ENCODE measurements around the gene DUSP23. TPM values are rescaled to one million over a fixed set of nuclear protein-coding genes. Genes with fewer than 3 reads are reported as not detected.

DUSP23 gene
- total RNA-seq, 1 donor from 2014 or later: 24.0 TPM

GRCh38 chr1:159828581-159829272 lies 48.0 kb downstream of the DUSP23 start:
- TF ChIP-seq CTCF (conservative IDR thresholded peaks at IDR 0.05): no peak
- no peak overlapping the region for H3K27ac Mint-ChIP-seq
- H3K4me3 Mint-ChIP-seq: no peak overlapping the region
- H3K9me3 Mint-ChIP-seq: no peaks in the 10 kb centered on the region
- DNase-seq (ENCODE audit: extremely low spot score, unreplicated experiment): no peak
- H3K36me3 Mint-ChIP-seq: no peaks in the 10 kb centered on the region
- peaks cover 41% of the 10 kb centered on the region for H3K27me3 Mint-ChIP-seq
- H3K4me1 Mint-ChIP-seq (ENCODE audit: unreplicated experiment): peaks cover 4% of the 10 kb centered on the region

GRCh38 chr1:159829273-159829634 lies 48.5 kb downstream of the DUSP23 start:
- DNase-seq (ENCODE audit: extremely low spot score, unreplicated experiment): no peak

GRCh38 chr1:159829822-159830465 lies 49.2 kb downstream of the DUSP23 start:
- no peak for DNase-seq (ENCODE audit: extremely low spot score, unreplicated experiment)
- Mint-ChIP-seq H3K36me3 (no peaks in the 10 kb centered on the region), H3K4me3 (no peak overlapping the region), H3K4me1 (ENCODE audit: unreplicated experiment) (peaks cover 4% of the 10 kb centered on the region), H3K9me3 (no peaks in the 10 kb centered on the region), H3K27ac (no peak overlapping the region), H3K27me3 (peaks cover 31% of the 10 kb centered on the region)
- no peak for TF ChIP-seq CTCF (conservative IDR thresholded peaks at IDR 0.05)

More at GRCh38 chr1:159829273-159829634, 48.5 kb downstream of the DUSP23 start:
- Mint-ChIP-seq H3K36me3 (no peaks in the 10 kb centered on the region), H3K27ac (no peak overlapping the region), H3K4me3 (no peak overlapping the region), H3K9me3 (no peaks in the 10 kb centered on the region), H3K4me1 (ENCODE audit: unreplicated experiment) (peaks cover 4% of the 10 kb centered on the region), H3K27me3 (peaks cover 38% of the 10 kb centered on the region)
- peak; percentile 59 for TF ChIP-seq CTCF (conservative IDR thresholded peaks at IDR 0.05)

GRCh38 chr1:159830722-159831121 lies 50.0 kb downstream of the DUSP23 start:
- DNase-seq (ENCODE audit: extremely low spot score, unreplicated experiment): no peak
- Mint-ChIP-seq H3K9me3 (no peaks in the 10 kb centered on the region), H3K27me3 (peaks cover 28% of the 10 kb centered on the region), H3K27ac (no peak overlapping the region), H3K4me3 (no peak overlapping the region), H3K4me1 (ENCODE audit: unreplicated experiment) (peaks cover 4% of the 10 kb centered on the region), H3K36me3 (no peaks in the 10 kb centered on the region)
- no peak for TF ChIP-seq CTCF (conservative IDR thresholded peaks at IDR 0.05)

GRCh38 chr1:159831412-159832141 lies 50.8 kb downstream of the DUSP23 start:
- no peak for TF ChIP-seq CTCF (conservative IDR thresholded peaks at IDR 0.05)
- no peak for DNase-seq (ENCODE audit: extremely low spot score, unreplicated experiment)
- peaks cover 4% of the 10 kb centered on the region for H3K4me1 Mint-ChIP-seq (ENCODE audit: unreplicated experiment)
- no peak overlapping the region for H3K27ac Mint-ChIP-seq
- H3K4me3 Mint-ChIP-seq: no peak overlapping the region
- H3K9me3 Mint-ChIP-seq: no peaks in the 10 kb centered on the region
- H3K36me3 Mint-ChIP-seq: no peaks in the 10 kb centered on the region
- peaks cover 24% of the 10 kb centered on the region for H3K27me3 Mint-ChIP-seq

Other genes starting within 250 kb of the DUSP23 start
- not detected in 2 replicates for gene OR10J5, start 245.0 kb upstream of the DUSP23 start, total RNA-seq (ENCODE audit: low replicate concordance)
- gene APCS, start 193.1 kb upstream of the DUSP23 start, total RNA-seq (ENCODE audit: low replicate concordance): 0.40 TPM in 1 of 2 replicates, not detected in the other
- gene CRP, start 66.4 kb upstream of the DUSP23 start, total RNA-seq (ENCODE audit: low replicate concordance): 0.52 TPM in 1 of 2 replicates, not detected in the other
- gene FCRL6, start 21.4 kb downstream of the DUSP23 start, total RNA-seq (ENCODE audit: low replicate concordance): not detected in 2 replicates
- gene SLAMF8, start 45.9 kb downstream of the DUSP23 start, total RNA-seq (ENCODE audit: low replicate concordance): not detected in 2 replicates
- gene VSIG8, start 81.7 kb downstream of the DUSP23 start, total RNA-seq (ENCODE audit: low replicate concordance): not detected in 2 replicates
- 1.0 and 2.8 TPM in 2 replicates for gene CFAP45, start 119.2 kb downstream of the DUSP23 start, total RNA-seq (ENCODE audit: low replicate concordance)
- 138 and 208 TPM in 2 replicates for gene TAGLN2, start 144.5 kb downstream of the DUSP23 start, total RNA-seq (ENCODE audit: low replicate concordance)
- gene IGSF9, start 164.7 kb downstream of the DUSP23 start, total RNA-seq (ENCODE audit: low replicate concordance): 36.4 and 44.3 TPM in 2 replicates
- not detected in 2 replicates for gene SLAMF9, start 173.3 kb downstream of the DUSP23 start, total RNA-seq (ENCODE audit: low replicate concordance)

Measured in type B pancreatic cell (in vitro differentiated cells).